ENCODE results near the gene PSD. TPM values are rescaled to one million over a fixed set of nuclear protein-coding genes. Genes with fewer than 3 reads are reported as not detected.

The PSD gene
- total and polyA plus RNA-seq, 4 donors: 32.7 to 151 (median 85.7) TPM

DNA sequence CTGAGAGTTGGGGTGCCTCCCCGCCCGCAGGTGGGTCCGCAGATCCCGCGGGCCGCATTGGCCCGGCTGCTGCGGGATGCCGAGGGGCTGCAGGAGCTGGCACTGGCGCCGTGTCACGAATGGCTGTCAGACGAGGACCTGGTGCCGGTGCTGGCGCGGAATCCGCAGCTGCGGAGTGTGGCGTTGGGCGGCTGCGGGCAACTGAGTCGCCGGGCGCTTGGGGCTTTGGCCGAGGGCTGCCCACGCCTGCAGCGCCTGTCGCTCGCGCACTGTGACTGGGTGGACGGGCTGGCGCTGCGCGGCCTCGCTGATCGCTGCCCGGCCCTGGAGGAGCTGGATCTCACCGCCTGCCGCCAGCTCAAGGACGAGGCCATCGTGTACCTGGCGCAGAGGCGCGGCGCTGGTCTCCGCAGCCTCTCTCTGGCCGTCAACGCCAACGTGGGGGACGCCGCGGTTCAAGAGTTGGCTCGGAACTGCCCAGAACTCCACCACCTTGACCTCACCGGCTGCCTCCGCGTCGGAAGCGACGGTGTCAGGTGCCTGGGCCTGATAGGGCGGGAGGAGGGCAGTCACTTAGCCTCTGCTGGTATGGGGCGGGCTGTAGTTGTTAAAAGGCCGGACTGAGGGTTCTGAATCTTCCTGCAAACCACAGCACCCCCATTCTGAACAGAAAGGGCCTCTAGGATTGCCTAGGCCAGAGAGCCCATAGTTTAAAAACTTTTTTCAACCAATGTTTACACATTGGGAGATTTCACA is 3.4 kb upstream of the PSD start:
- WGBS (ENCODE audit: insufficient coverage): 2% methylated on average over 50 of the region's 62 CpGs
- peaks cover 83% of the 10 kb centered on the region for H3K4me1 ChIP-seq (ENCODE audit: control insufficient read depth, insufficient read depth, low read length)
- H3K4me3 ChIP-seq (ENCODE audit: low read depth, low read length): peak overlapping the region; percentile 95
- H3K9me3 ChIP-seq (ENCODE audit: control insufficient read depth, insufficient read depth, low read length): no peaks in the 10 kb centered on the region
- peaks cover 3% of the 10 kb centered on the region for H3K27me3 ChIP-seq (ENCODE audit: control insufficient read depth, insufficient read depth, low read length)
- peak overlapping the region; percentile 96 for H3K27ac ChIP-seq (ENCODE audit: low read depth, low read length)
- H3K36me3 ChIP-seq (ENCODE audit: control insufficient read depth, insufficient read depth, low read length): peaks cover 38% of the 10 kb centered on the region
- DNase-seq (ENCODE audit: low read depth in 4 of 6, low spot score in 6 of 6): no peak

DNA sequence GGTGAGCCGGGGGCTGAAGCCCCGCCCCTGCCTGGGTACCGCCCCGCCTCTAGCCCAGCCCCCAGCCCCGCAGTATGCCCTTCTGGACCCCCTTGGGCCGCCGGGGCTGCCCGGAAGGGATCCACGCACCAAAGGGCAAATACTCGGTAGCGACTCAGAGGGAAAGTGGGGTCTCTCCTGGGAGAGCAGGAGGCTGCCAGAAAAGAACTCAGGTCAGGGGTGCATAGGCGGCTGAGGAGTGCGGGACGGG is 2.8 kb upstream of the PSD start:
- Histone ChIP-seq H3K36me3 (ENCODE audit: control insufficient read depth, insufficient read depth, low read length) (peaks cover 43% of the 10 kb centered on the region), H3K27me3 (ENCODE audit: control insufficient read depth, insufficient read depth, low read length) (peaks cover 3% of the 10 kb centered on the region), H3K9me3 (ENCODE audit: control insufficient read depth, insufficient read depth, low read length) (no peaks in the 10 kb centered on the region), H3K27ac (ENCODE audit: low read depth, low read length) (peak overlapping the region; percentile 96), H3K4me1 (ENCODE audit: control insufficient read depth, insufficient read depth, low read length) (peaks cover 83% of the 10 kb centered on the region), H3K4me3 (ENCODE audit: low read depth, low read length) (peak overlapping the region; percentile 95)
- 0% methylated on average over 14 of the region's 14 CpGs for WGBS (ENCODE audit: insufficient coverage)
- no peak for DNase-seq (ENCODE audit: low read depth in 4 of 6, low spot score in 6 of 6)

DNA sequence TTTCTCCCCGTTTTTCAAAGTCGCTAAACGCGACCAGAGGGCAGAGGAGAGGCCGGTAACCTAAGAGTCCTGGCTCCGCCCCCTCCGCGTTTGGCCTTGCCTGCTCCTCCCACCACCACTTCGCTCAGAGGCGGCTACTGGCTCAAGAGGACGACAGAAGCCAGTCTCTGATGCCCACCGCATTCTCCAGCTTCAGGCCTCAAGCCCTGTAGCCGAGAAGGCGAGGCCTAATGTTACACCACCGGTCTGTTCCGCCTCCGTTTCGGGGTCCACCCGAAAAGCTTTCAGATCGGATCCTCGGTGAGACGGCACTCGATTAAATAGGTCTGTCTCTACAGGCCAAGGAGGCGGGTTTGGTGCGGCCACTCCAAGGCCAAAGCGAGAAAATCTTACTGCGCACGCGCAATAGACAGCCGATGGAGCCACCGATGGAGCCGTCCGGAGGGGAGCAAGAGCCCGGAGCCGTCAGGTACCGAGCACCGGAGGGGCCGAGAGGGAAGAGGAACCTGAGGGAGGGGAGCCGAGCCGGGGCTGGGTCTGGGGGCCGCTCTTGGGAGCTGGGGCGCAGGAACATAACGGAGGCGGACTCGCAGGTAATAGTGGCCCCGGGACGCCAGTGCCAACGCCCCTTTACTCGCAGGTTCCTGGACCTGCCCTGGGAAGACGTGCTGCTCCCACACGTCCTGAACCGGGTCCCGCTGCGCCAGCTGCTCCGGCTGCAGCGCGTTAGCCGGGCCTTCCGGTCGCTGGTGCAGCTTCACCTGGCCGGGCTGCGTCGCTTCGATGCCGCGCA is 2.3 kb upstream of the PSD start, which contains the start of gene FBXL15:
Gene FBXL15, plus strand, starts transcription at position 123 of the 793 bp plus-strand sequence. Its CDS starts 294 bp downstream, at position 417.
- Histone ChIP-seq H3K4me1 (ENCODE audit: control insufficient read depth, insufficient read depth, low read length) (peaks cover 81% of the 10 kb centered on the region), H3K9me3 (ENCODE audit: control insufficient read depth, insufficient read depth, low read length) (no peaks in the 10 kb centered on the region), H3K4me3 (ENCODE audit: low read depth, low read length) (peak within 1 kb of the TSS; percentile 95), H3K36me3 (ENCODE audit: control insufficient read depth, insufficient read depth, low read length) (peaks cover 43% of the 10 kb centered on the region), H3K27me3 (ENCODE audit: control insufficient read depth, insufficient read depth, low read length) (peaks cover 3% of the 10 kb centered on the region), H3K27ac (ENCODE audit: low read depth, low read length) (peak within 1 kb of the TSS; percentile 96)
- DNase-seq (ENCODE audit: low read depth in 4 of 6, low spot score in 6 of 6): peak; percentile 97 to 100 (median 98)
- WGBS (ENCODE audit: insufficient coverage): 0% methylated on average over 66 of the region's 66 CpGs

DNA sequence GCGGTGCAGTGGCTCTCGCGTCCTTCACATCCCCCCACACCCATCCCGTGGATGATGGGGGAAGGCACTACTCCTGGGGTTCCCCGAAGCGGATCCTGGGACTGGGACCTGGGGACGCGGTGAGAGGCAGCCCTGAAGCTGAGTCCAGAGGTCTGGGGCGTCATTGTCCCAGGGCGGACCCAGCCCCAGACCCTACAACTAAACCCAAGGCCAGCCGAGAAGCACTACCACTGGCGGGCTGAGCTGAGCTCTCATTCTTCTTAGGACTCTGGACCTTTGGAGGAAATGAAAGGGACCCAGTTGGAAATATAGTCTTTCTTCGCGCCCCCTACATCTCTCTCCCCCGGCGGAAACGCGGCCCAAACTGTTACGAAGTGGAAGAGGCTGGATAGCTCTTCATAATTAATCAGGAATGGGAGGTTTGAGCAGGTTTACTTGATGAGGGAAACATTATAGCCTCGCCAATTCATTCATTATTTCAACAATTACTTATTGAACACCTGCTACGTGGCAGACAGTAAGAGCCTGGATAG is 1.7 kb upstream of the PSD start:
- peaks cover 76% of the 10 kb centered on the region for H3K4me1 ChIP-seq (ENCODE audit: control insufficient read depth, insufficient read depth, low read length)
- no peak for DNase-seq (ENCODE audit: low read depth in 4 of 6, low spot score in 6 of 6)
- 0% methylated on average over 9 of the region's 21 CpGs for WGBS (ENCODE audit: insufficient coverage)
- H3K27ac ChIP-seq (ENCODE audit: low read depth, low read length): peak overlapping the region; percentile 96
- peaks cover 40% of the 10 kb centered on the region for H3K36me3 ChIP-seq (ENCODE audit: control insufficient read depth, insufficient read depth, low read length)
- no peaks in the 10 kb centered on the region for H3K9me3 ChIP-seq (ENCODE audit: control insufficient read depth, insufficient read depth, low read length)
- H3K4me3 ChIP-seq (ENCODE audit: low read depth, low read length): peak overlapping the region; percentile 95
- peaks cover 3% of the 10 kb centered on the region for H3K27me3 ChIP-seq (ENCODE audit: control insufficient read depth, insufficient read depth, low read length)

DNA sequence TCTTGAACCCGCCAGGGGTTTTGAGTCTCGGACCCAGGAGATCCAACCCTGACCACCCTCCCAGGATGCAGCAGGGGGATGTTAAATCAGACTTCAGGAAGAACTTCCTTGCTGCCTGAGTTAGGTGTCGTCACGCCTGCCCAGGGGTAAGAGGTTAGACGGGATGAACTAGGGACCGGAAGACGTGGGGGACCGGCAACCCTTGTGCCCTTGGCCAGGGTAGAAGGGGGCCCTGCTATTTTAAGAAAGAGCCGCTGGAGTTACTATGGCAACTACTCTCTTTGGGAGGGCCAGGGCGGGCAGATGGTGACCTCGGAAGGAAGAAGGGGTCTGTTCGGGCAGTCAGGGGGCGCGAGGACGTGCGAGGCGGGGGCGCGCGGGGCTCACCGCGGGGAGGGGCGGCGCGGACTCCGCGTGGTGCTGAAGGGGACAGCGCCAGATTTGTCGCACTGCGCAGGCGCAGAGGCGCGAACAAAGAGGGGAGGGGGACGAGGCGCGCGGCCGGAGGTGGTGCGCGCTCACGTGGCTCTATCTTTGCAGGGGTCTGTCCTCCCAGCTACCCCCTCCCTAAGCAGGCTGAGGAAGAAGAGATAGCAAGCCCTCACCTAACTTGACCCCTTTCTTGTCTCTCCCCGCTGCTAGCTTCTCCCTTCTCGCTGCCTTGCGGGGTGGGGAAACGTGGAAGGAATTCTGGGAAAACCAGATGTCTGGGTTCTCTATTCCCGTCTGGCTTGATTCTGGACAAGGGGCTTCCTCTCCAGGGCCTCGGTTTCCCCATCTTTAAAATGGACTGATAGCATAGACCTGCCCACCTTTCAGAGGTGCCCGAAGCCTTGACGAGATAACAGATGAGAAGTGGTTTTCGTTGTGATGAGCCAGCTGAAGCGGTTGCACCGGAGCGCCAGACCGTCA is 940 bp upstream of the PSD start:
- Histone ChIP-seq H3K27me3 (ENCODE audit: control insufficient read depth, insufficient read depth, low read length) (peaks cover 3% of the 10 kb centered on the region), H3K4me3 (ENCODE audit: low read depth, low read length) (peak overlapping the region; percentile 95), H3K36me3 (ENCODE audit: control insufficient read depth, insufficient read depth, low read length) (peaks cover 39% of the 10 kb centered on the region), H3K4me1 (ENCODE audit: control insufficient read depth, insufficient read depth, low read length) (peaks cover 69% of the 10 kb centered on the region), H3K9me3 (ENCODE audit: control insufficient read depth, insufficient read depth, low read length) (no peaks in the 10 kb centered on the region), H3K27ac (ENCODE audit: low read depth, low read length) (peak overlapping the region; percentile 96)
- WGBS (ENCODE audit: insufficient coverage): under 1% methylated on average over 42 of the region's 54 CpGs
- DNase-seq (ENCODE audit: low read depth in 4 of 6, low spot score in 6 of 6): peak in 3 of 6 donors; percentile 81 to 97 (median 95)

DNA sequence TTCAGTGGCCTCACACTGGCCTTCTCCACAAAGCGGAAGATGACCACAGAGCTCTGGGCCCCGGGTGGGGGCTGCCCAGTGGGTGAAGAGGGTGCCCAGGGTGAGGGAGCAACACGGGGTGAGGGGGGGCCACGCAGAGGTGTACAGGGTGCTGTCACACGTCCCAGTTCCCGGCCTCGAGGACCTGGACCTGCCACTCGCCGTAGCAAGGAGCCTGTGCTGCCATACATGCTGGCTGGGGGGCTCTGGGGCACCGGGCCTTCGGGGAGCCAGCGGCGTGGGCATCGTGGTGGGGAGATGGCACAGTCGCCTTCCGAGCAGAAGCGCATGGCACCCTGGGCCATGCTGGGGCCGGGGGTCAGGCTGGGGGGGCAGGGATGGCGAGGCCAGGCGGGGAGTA is 1.9 kb downstream of the PSD start:
- no peak for DNase-seq (ENCODE audit: low read depth in 4 of 6, low spot score in 6 of 6)
- Histone ChIP-seq H3K4me3 (ENCODE audit: low read depth, low read length) (no peak overlapping the region), H3K9me3 (ENCODE audit: control insufficient read depth, insufficient read depth, low read length) (no peaks in the 10 kb centered on the region), H3K27ac (ENCODE audit: low read depth, low read length) (no peak overlapping the region), H3K27me3 (ENCODE audit: control insufficient read depth, insufficient read depth, low read length) (peaks cover 3% of the 10 kb centered on the region), H3K4me1 (ENCODE audit: control insufficient read depth, insufficient read depth, low read length) (peaks cover 69% of the 10 kb centered on the region), H3K36me3 (ENCODE audit: control insufficient read depth, insufficient read depth, low read length) (peaks cover 40% of the 10 kb centered on the region)
- 89% methylated on average over 20 of the region's 20 CpGs for WGBS (ENCODE audit: insufficient coverage)

DNA sequence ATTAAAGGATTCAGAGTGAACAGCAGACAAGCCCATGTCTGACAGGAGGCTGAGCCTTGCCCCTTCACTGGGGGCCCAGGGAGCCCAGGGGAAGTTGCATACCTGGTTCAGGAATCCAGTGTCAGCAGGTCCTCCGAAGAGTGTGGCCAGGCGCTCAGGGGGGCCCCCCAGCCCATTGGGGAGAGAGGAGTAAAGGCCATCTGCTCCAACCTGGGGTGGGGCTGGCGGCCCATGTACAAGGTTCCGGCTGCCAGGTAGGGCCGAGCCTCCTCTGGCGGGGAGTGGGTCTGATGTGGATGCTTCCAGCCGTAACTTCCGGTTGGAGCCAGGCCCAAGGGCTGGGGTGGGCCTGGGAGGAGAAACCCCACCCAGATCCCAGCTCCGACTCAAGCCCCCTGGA is 2.3 kb downstream of the PSD start:
- peaks cover 3% of the 10 kb centered on the region for H3K27me3 ChIP-seq (ENCODE audit: control insufficient read depth, insufficient read depth, low read length)

DNA sequence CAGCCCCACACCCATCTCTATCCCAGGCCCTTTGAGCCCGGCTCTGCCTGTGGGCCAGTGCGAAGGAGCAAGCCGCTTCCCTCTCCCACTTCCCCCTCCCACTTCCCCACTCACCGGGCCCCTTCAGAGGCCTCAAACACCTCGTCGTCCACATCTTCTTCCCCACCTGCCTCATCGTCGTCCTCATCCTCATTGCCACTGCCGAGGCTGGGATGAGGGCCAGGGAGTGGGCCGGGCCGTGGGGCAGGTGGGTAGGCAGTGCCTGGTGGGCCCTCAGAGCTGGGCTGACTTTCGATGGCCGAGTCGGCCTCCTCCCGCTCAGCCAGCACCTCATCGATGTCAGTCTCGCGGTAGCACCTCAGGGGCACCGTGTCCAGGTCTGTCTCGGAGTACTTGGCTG is 3.8 kb downstream of the PSD start:
- no peak overlapping the region for H3K27ac ChIP-seq (ENCODE audit: low read depth, low read length)
- DNase-seq (ENCODE audit: low read depth in 4 of 6, low spot score in 6 of 6): no peak
- no peaks in the 10 kb centered on the region for H3K9me3 ChIP-seq (ENCODE audit: control insufficient read depth, insufficient read depth, low read length)
- peaks cover 11% of the 10 kb centered on the region for H3K27me3 ChIP-seq (ENCODE audit: control insufficient read depth, insufficient read depth, low read length)
- H3K36me3 ChIP-seq (ENCODE audit: control insufficient read depth, insufficient read depth, low read length): peaks cover 40% of the 10 kb centered on the region
- no peak overlapping the region for H3K4me3 ChIP-seq (ENCODE audit: low read depth, low read length)
- H3K4me1 ChIP-seq (ENCODE audit: control insufficient read depth, insufficient read depth, low read length): peaks cover 74% of the 10 kb centered on the region
- 52% methylated on average over 15 of the region's 20 CpGs for WGBS (ENCODE audit: insufficient coverage)

More for the DNA sequence above, 2.3 kb downstream of the PSD start:
- peaks cover 40% of the 10 kb centered on the region for H3K36me3 ChIP-seq (ENCODE audit: control insufficient read depth, insufficient read depth, low read length)
- H3K4me1 ChIP-seq (ENCODE audit: control insufficient read depth, insufficient read depth, low read length): peaks cover 70% of the 10 kb centered on the region
- WGBS (ENCODE audit: insufficient coverage): 78% methylated on average over 7 of the region's 9 CpGs
- H3K27ac ChIP-seq (ENCODE audit: low read depth, low read length): no peak overlapping the region
- no peak for DNase-seq (ENCODE audit: low read depth in 4 of 6, low spot score in 6 of 6)
- H3K4me3 ChIP-seq (ENCODE audit: low read depth, low read length): no peak overlapping the region
- H3K9me3 ChIP-seq (ENCODE audit: control insufficient read depth, insufficient read depth, low read length): no peaks in the 10 kb centered on the region
